HTERT RPE-1 (cell line): ENCODE results near the gene PCGF2.

ENCODE experiments used
- in situ Hi-C: fragments of 300-500 bp; cut with MboI; formaldehyde crosslinking; loops from 4 replicates; pipeline ENCODE4 v1.14.3; 2020; ENCODE audit warnings: low sequenced_read_pairs

Gene PCGF2

DNA sequence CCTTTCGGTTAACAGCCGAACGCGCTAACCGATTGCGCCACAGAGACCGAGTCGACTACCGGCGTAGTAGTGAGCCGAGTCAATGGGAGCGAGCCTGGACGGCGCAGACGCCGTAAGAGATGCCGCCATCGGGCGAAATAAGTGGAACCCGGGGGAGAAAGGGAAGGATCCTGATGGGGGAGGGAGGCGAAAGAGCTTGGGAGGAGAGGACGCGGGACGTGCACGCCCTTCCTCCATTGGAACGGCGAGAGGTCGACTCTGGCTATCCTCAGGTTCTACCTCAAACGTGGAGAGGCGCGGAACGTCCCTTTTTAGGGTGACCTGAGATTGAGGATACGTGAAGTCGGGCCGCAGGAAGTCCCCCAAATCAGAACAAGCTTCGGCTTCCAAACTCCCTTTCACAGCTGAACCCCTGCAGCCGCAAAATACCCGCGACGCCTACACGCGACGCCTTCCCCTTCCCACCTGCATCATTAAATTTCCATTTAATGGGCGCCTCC is 3.7 kb upstream of the PCGF2 start:
- in situ Hi-C loops, result no loop called here

DNA sequence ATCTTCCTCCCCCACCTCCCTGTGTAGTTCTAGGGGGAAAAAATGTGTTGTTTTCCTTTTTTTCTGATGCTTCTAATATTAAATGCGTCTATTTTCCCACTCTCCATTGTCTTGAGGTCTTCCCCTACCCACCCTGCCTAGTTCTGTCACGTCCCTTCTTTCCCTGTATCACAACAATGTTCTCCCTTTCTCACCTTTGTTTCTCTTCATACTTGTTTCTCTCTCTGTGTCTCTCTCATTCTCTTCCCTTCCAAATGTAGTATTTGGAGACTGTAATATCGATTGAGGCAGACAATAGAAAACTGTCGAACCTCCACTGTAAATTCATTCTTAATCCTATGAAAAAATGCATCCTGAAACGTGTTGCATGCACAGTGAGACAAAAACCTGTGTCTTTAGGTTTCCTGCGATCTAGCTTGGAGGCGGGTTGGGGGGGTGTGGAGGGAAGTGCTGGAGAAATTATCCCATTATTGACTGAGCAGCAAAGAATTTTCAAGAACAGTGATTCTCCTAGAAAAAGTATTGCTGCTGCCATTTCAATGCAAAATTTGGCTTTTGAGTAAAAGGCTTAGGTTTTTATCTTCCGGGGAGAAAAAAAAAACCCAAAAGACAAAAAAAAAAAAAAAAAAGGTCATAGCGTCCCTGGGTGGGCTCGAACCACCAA is 3.1 kb upstream of the PCGF2 start:
- in situ Hi-C loops, result no loop called here

DNA sequence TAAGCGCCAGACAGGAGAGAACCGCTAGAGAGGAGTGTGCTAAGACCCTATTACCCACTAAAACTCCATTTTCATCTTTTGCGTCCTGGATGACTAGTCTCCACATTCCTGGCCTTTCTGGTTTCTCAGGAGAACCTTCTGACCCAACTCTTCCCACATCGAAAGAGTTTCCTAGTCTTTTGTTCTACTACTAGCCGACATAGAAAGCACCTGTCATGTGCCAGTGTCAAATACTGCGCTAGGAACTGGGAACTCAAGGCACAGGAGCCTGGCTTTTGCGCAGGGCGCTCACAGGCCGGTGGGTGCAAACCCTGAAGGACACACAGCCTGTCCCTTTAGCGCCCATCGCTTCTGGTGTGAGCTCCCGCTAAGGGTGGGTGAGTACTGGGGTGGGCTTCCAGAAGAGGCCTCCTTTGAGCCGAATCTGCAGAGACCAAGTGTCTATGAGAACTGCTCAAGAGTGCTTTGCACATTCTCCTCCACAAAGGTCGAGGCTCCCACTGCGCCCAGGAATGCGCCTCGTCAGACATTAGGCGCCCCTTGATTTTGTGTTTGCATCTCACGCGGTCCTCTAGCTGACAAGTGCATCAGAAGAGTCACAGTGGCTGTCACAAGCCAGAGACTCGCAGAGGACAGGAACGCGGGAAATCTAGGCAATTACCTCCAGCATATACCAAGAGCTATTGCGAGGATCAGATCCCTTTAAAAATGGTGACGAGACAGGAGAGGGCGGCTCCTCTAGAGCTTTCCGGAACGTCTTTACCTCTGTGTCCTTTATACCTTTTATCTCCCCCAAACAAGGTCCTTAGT is 2.4 kb upstream of the PCGF2 start:
- in situ Hi-C loops, result no loop called here

DNA sequence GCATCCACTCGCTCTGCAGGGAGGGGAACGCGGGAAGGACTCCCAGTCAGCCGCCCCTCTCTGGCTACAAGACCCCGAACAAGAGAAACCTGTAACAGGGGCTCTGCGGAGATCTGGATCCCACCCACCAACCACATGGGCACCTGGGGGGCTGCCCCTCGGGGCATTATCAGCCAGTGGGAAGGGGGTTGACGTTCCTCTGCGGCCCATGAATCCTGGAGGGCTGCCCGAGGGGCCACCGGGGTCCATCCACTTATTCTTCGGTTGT is 1.8 kb upstream of the PCGF2 start:
- in situ Hi-C loops, result no loop called here

DNA sequence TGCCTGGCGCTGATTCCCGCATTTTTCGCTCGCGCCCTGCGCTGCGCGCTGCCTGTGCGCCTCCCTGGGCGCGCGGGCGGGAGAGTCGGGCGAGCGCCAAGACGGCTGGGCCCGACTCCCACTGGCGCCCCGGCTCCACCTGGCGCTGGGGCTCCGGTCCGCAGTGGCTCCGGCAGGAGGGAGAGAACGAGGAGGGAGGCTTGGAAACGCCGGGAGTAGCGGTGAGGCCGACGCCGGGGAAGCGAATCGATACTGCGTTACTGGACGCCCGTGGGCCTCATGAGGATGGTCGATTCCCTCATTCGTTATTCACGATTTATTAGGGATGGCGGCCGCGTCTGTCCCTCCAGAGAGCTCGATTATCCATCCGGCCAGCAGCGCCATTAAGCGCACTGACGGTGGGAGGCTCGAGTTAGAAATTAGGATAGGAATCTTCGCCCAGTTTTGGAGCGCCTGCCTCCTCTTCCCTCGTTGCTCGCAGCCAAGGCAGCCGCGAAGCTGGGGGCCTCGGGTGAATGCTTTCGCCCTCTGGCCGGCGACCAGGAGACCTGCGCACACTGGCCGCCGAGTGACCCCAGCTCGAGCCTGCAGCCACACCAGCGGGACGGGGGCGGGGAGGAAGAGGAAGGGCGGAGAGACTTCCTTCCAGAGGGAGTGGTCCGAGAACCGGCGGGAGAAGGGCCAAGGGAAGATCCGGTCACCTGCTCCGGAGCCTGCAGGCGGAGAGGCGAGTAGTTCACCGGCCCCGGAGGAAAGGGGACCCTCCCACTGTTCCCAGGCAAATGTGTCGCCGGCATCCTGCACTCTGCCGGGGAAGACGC is 1.3 kb upstream of the PCGF2 start:
- in situ Hi-C loops, result no loop called here

DNA sequence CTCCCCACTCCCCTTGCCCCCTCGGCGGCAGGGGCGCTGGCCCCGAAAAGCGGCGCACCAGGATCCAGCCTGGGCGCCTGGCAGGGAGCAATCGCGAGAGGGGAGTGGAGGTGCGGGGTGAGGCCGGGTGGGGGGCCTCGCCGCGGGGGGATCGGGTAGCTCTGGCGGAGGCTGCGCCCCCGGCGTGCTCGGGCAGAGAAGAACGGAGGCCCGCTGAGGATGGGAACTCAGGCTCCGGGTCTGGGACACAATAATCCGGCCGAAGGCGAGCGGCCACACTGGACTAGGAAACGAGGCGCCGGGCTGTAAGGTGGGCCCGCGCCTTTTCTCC is 721 bp upstream of the PCGF2 start:
- in situ Hi-C loops, result no loop called here

DNA sequence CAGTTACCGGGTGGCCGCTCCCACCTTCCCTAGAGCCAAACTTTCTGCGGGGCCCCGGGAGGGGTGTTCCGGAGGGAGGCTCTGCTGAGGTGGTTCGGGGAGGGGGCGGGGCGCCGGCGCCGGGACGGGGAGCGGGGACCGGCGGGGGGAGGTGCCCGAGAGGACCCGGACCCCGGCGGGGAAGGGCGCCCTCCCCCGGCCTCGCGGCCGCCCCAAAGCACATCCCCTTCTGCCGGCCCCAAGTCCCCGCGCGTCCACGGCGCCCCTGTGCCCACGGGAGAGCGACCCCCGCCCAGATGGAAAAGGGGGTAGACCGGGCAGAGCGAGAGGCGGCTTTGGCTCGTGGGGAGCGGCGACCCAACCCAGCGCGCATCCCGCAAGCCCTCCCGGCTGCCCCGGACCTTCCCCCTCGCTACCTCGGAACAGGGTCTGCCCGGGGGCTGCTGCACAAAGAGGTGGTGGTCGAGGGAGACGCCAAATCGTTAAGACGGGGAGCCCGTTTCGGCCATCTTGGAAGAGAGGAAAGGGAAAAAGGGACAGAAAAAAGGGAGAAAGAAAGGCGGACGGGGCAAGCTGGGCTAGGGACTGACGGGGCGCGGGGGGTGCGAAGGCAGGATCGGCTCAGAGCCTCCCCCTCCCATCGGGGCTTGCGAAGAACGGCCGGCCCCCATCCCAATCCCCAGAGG is 530 bp downstream of the PCGF2 start:
- in situ Hi-C loops, result no loop called here

DNA sequence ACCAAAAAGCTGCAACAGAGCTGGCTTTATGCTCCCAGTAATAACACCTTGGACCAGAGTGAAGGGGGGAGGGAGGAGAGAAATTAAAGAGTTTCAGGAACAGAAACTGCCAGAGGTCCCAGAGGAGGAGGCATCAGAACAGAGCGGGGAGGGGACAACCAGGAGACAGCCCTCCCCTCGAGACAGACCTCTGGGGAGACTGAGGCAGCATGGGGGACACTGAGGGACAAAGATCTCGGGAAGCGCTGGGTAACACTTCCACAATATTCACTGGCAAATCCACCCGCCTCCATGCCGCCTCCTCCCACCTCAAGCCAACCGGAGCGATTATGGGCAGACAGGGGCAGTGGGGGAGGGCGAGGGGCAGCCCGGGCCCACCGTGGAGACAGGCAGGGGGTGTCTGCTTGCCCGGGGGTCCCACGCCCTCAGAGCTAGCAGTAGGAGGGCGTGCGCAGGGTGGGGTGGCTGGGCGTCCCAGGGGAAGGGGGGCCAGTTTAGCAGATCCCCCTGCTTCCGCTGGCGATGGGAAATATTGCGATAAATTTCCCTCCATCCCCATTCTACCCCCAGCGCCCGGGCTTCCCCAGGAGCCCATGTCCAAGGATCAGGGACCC is 1.2 kb downstream of the PCGF2 start:
- in situ Hi-C loops, result no loop called here

DNA sequence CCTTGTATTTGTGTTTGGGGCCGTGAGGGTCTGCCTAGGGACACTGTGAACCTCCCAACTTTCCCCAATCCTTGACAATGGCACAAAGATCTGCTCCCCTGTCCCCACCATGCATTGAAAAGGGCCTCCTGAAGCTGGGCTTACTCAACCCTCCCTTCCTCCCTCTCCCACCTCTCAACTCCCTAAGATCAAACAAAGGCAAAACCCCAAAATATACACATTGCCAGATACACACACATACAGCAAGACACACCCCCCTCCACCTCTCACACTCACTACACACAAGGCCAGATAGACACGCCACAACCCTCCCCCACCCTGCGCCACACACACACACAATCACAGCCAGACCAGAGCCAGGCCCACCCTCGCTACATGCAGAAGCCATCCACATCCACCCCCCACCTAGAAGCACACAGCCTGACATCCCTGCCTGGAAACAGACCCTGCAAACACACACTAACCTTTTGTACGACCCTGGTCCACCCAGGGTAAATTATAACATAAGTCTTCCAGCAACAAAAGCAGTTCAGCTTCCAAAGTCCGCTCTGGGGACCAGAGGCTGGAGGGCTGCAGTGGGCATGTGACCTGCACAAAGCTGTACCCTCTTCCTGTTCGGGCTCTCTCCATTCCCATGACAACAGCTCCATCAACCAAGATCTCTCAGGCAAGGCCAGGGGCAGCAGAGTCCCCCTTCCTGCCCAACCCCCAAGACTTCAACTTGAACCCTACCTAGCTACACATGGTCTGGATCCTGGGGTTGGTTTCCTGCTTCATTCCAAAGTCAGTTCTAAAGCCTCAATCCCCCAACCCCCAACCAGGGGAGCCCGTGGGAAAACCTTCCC is 1.9 kb downstream of the PCGF2 start:
- in situ Hi-C loops, result no loop called here

DNA sequence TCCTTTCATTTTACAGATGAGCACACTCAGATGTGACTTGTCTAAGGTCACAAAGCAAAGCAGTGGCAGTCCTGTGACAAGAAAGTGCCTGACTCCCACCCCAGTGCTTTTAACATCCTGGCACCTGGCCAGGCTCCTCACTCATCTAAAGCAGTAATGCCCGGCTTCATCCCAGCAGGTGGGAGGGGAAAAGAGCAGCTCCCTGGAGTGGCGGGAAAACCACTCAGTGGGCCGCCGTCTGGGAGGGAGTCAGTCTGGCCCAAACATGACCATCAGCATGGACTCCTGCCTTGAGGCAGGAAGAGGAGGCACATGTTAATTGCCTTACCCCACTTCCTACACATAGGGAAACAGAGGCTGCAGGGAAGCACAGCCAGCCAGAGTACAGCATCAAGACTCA is 2.6 kb downstream of the PCGF2 start:
- in situ Hi-C loops, result no loop called here

DNA sequence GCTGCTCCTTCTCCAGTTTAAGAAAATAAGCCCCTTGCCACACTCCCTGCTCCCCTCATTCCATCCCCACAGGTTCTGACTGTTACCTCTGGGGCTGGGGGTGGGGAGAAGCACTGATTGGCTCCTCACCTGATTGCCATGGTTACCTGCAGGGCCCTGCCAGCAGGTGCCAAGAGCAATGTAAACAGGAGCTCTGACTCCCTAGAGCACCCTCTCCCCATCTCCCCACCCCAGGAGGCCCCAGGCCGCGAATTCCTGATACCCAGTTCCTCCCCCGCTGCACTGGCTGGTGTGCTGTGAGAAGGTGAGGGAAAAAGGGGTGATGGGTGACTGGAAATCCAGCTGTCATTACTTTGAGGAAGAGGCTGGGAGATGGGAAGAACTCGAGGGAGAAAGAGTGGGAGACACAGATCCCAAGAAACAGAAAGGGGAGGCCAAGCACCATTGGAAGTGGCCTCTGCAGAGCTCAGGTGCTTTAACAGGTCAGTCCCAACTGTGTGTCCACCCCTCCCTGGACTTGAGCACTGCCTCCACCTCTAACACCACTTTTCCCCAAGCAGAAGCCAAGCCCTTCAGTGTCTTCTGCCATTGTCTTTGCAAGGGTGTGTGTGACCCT is 4.5 kb downstream of the PCGF2 start:
- in situ Hi-C loops, result no loop called here

DNA sequence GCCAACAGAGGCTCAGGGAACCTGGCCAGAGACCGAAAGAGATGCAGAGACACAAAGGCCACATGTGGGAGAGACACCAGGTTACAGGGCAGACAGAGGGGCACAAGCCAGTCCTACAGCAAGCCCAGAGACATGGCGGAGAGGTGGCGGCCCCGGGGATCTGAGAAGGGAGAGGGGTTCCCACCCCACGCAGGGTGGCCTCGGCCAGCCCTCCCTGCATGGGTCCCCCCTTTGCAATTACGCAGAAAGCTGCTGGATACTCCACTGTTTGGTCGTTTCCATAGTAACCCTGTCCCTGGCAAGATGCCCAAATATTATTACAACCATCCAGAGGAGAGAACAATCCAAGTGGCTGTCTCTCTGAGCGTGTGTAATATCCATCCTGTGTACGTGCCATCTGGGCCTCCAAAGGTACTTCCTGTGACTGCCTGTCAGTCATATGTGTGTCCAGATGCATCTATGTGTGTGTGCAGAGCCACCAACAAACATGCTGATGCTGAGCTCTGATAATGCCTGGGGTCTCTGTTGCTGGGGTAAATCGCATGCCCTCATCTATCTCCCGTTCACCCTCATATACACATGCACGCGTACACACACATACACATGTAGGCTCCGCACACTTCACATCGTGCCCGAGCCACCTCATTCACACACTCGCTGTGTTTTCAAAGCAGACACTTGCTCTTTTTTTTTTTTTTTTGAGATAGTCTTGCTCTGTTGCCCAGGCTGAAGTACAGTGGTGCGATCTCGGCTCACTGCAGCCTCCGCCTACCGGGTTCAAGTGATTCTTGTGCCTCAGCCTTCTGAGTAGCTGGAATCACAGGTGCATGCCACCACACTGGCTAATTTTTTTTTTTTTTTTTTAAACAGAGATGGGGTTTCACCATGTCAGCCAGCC is 5.5 kb downstream of the PCGF2 start:
- in situ Hi-C loops, result no loop called here

DNA sequence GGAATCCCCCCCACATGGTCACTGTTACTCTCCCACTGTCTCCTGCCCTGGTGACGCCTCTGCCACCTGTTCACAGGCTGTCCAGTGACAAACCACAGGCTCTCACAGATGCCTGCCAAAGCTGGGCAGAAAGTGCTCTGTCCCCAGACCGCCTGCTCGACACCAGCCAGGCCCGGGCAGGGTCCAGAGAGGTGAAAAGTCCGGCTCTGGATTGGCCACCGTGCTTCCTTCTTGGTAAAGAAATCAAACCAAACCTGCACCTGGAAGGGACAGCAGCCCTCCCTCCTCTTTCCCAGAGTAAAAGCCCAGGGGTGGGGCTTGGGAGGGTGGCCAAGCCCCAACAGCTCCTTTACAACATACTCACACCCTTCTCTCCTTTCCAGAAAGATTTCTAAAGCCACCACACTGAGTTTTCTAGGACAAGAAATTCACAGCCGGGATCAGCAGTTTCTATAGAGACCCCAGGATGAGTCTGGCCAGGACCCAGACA is 6.2 kb downstream of the PCGF2 start:
- in situ Hi-C loops, result no loop called here

DNA sequence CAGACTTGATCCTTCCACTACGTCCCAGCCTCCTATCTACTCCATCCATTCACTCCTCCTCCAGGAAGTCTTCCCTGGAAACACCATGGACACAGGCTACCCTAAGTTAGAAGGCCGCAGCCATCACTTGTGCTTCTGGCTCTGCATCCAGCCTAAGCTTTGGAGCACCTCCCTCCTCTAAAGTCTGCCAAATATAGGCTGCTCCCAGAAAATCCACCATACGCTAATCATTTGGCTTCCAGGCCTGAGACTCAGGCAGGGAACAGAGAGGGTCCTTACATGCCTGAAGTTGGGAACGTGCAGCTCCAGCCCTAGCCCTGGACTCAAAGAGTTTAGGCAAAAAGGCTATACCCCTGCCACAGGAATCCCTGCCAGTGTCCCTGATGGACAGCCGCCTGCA is 6.7 kb downstream of the PCGF2 start:
- in situ Hi-C loops, result no loop called here

DNA sequence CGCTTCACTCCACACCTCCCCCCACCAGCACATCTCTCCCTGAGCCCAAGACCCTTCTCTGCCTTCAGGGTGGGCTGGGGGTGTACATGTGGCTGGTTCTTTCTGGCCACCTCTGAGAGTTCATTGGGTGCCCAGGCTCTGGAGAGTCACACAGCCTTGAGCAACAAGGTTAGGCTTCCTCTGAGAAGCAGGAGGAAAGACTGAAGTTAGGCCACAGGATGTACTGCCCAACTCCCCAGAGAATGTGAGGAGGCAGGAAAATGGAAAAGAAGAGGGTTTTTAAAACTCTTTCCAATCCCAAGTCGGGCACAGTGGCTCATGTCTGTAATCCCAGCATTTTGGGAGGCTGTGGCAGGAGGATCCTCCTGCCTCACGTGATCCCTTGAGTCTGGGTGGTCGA is 7.3 kb downstream of the PCGF2 start:
- in situ Hi-C loops, result no loop called here

DNA sequence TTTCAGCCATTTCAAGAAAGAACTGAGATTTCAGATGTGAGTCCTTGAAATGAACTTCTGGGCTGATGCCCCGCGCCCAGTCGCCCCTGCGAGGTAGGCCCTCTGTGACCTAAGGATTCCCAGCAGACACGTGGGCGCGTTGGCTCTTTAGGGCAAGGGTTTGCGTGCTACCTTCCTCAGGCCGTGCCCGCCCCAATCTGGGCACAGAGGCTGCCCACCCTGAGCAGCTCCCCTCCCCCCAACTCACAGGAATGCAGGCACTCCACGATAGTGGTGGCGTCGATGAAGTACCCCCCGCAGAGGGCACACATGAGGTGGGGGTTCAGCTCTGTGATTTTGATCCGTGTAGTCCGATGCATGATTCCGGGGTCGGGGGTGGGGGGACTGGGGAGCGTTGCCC is 8.1 kb downstream of the PCGF2 start:
- in situ Hi-C loops, result no loop called here

DNA sequence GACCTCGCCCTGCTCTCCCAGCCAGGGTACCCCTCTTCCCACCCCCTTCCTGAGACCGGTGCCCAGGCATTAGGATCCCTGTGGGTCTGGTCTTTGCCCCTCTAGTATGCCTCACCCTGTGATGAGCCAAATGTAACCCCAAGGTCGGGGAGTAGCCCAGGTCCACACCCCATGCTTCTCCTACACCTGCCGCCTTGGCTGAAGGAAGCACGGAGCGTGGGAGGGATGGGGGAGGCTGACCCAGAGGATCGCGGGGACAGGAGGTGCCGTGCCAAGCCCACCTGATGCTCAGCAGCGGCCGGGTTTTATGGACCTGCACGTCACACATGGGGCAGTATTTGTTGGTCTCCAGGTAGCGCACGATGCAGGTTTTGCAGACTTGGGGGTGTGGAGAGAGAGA is 8.8 kb downstream of the PCGF2 start:
- in situ Hi-C loops, result no loop called here

DNA sequence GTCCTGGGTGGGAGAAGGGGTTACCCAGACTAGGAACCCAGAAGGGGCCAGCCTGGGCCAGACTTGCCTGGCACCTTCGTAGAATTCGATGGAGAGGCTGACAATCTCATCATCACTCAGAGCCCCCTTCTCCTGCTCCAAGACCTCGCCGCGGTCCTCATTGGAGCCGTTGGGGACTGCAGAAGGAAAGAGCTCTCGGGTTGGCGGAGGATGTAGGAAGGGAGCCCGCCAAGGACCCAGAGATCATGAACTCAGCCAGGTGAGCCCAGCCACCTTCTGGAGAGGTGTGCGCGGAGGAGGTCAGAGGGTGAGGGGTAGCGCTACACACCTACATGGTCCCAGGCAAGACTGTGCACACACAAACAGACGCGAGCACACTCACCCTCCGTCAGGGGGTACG is 9.4 kb downstream of the PCGF2 start:
- in situ Hi-C loops, result no loop called here
